Measurements from ENCODE around the gene KLHL12. TPM values are rescaled to one million over a fixed set of nuclear protein-coding genes. Genes with fewer than 3 reads are reported as not detected.
A peak's percentile ranks its signal among the peaks of the same experiment; 100 is the strongest.

The KLHL12 gene
- 10 to 100 TPM; 19.8 to 28.6 (median 23.5) TPM for total RNA-seq (2021; fragmentation: NEBNext Ultra II Directional; extraction: Animal tissue kit (Norgen Biotek cat#: 25700))
- long read RNA-seq, transcript KLHL12-203 (12 exons, 3,359 nt) = major isoform, 11 of 22 reads
- long read RNA-seq, partial matches to known transcripts = 5 of 22 reads
- long read RNA-seq, other reads (novel, unspliced or antisense) = 6 of 22 reads

DNA sequence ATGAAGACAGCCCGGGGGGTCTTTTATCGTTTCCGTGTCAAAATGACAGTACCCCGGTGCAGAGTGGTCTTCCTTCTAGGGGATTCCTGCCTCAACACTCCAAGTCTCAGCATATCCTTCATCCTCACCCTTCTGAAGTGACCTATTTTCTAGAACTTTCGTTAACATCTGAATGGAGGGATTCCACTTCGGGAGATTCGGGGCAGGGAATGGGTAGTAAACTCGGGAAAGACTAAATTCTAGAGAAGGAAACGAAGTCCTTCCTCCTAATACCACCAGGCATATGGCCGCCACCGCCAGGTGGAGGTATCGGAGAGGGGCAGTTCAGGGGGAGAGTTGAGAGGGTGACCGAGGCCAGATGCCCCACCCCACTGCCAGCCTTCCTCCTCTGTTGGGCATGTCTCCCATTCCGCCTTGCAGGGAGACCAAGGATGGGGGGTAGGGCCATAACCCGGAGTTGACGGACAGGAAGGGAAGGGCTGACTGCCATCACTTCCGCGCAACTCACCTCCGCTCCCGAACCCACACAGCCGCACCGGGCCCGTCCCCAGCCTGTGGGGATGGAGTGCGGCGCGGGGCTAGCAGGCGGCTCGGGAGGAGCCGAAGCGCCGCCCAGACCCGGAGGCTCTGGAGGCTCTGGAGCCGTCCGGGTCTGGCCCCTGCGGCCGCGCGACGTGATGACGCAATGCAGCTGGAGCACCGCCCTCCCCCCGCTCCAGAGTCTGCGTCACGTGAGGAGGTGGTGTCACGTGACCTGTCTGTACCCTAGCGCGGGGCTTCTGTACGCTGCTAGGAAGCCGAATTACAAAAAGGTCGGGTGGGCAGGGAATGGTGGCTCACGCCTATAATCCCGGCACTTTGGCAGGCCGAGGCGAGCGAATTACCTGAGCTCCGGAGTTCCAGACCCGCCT lies at the start of gene KLHL12:
KLHL12 (minus strand) TSS at position 654 of the 911 bp plus-strand sequence. CDS start 2,072 bp downstream, outside the sequence.
- Mint-ChIP-seq H3K4me3 (peak within 1 kb of the TSS; percentile 96), H3K27ac (peak within 1 kb of the TSS; percentile 90), H3K27me3 (ENCODE audit: insufficient read depth) (no peaks in the 10 kb centered on the region; the same call in 1 of the 2 replicates), H3K4me1 (ENCODE audit: low read depth) (peaks cover 29% of the 10 kb centered on the region), H3K9me3 (no peaks in the 10 kb centered on the region), H3K36me3 (ENCODE audit: low read depth) (peaks cover 4% of the 10 kb centered on the region; the same call in 1 of the 2 replicates)
- DNase-seq = peak; percentile 93
- TF ChIP-seq, protein P1, sequence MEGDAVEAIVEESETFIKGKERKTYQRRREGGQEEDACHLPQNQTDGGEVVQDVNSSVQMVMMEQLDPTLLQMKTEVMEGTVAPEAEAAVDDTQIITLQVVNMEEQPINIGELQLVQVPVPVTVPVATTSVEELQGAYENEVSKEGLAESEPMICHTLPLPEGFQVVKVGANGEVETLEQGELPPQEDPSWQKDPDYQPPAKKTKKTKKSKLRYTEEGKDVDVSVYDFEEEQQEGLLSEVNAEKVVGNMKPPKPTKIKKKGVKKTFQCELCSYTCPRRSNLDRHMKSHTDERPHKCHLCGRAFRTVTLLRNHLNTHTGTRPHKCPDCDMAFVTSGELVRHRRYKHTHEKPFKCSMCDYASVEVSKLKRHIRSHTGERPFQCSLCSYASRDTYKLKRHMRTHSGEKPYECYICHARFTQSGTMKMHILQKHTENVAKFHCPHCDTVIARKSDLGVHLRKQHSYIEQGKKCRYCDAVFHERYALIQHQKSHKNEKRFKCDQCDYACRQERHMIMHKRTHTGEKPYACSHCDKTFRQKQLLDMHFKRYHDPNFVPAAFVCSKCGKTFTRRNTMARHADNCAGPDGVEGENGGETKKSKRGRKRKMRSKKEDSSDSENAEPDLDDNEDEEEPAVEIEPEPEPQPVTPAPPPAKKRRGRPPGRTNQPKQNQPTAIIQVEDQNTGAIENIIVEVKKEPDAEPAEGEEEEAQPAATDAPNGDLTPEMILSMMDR (IDR thresholded peaks at IDR 0.05) = peak; percentile 78

DNA sequence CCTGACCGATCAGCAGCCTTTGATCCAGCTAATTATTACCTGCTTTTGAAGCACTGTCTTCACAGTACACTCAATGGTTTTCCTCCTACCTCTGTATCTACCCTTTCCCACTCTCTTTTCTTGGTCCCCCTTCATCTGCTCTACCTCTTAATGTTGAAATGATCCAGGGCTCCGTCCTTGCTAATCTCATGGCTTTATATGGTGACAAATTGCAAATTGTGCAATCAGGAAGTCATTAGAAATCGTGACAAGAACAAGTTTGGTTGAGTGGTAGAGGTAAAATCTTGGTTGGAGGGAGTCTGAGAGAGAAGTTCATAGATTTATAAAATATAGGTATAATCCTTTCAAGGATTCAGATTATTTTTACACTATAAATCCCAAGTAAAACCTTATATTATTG lies 49.6 kb upstream of the KLHL12 start:
- no peak overlapping the region for H3K4me3 Mint-ChIP-seq
- TF ChIP-seq, protein P1 (IDR thresholded peaks at IDR 0.05) = no peak
- no peaks in the 10 kb centered on the region for H3K4me1 Mint-ChIP-seq (ENCODE audit: low read depth)
- H3K9me3 Mint-ChIP-seq = no peaks in the 10 kb centered on the region
- DNase-seq = no peak
- H3K36me3 Mint-ChIP-seq (ENCODE audit: low read depth) = no peaks in the 10 kb centered on the region
- H3K27ac Mint-ChIP-seq = no peak overlapping the region
- peaks cover 47% of the 10 kb centered on the region for H3K27me3 Mint-ChIP-seq (ENCODE audit: insufficient read depth)

DNA sequence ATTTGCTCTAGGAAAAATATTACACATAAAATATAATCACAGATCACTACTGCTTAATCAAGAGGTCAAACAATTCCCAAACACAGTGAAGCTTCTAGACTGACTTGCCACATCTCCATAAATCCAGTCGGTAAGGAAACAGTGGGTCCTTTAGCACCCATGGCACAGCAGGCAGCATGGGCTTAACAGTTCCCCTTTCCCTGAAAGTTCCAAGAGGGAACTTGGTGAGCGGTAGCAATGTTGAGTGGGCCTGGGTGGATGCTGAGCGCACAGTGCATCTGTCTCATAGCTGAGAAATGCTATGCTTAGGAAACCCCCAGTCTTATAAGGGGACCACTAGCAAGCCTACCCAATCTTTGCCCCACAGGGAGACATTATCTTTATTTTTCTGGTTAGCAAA lies 47.8 kb upstream of the KLHL12 start:
- H3K4me3 Mint-ChIP-seq = no peak overlapping the region
- H3K4me1 Mint-ChIP-seq (ENCODE audit: low read depth) = no peaks in the 10 kb centered on the region
- H3K27me3 Mint-ChIP-seq (ENCODE audit: insufficient read depth) = peaks cover 42% of the 10 kb centered on the region
- DNase-seq = no peak
- no peak overlapping the region for H3K27ac Mint-ChIP-seq
- H3K36me3 Mint-ChIP-seq (ENCODE audit: low read depth) = no peaks in the 10 kb centered on the region
- TF ChIP-seq, protein P1 (IDR thresholded peaks at IDR 0.05) = no peak
- no peaks in the 10 kb centered on the region for H3K9me3 Mint-ChIP-seq

DNA sequence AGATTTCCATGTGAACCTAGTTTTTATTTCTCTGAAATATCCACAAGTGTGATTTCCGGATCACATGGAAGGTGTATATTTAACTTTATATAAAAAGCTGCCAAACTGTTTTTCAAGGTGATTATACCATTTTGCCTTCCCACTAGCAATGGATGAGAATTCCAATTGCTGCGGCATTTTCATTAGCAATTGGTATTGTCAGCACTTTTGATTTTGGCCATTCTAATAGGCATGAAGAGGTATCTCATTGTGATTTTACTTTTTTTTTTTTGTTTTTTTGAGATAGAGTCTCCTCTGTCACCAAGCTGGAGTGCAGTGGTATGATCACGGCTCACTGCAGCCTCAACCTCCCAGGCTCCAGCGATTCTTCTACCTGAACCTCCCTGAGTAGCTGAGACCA lies 45.0 kb upstream of the KLHL12 start:
- H3K36me3 Mint-ChIP-seq (ENCODE audit: low read depth) = no peaks in the 10 kb centered on the region
- H3K27me3 Mint-ChIP-seq (ENCODE audit: insufficient read depth) = peaks cover 20% of the 10 kb centered on the region
- H3K4me3 Mint-ChIP-seq = no peak overlapping the region
- H3K27ac Mint-ChIP-seq = no peak overlapping the region
- TF ChIP-seq, protein P1 (IDR thresholded peaks at IDR 0.05) = no peak
- H3K4me1 Mint-ChIP-seq (ENCODE audit: low read depth) = peaks cover 17% of the 10 kb centered on the region
- no peaks in the 10 kb centered on the region for H3K9me3 Mint-ChIP-seq
- no peak for DNase-seq

DNA sequence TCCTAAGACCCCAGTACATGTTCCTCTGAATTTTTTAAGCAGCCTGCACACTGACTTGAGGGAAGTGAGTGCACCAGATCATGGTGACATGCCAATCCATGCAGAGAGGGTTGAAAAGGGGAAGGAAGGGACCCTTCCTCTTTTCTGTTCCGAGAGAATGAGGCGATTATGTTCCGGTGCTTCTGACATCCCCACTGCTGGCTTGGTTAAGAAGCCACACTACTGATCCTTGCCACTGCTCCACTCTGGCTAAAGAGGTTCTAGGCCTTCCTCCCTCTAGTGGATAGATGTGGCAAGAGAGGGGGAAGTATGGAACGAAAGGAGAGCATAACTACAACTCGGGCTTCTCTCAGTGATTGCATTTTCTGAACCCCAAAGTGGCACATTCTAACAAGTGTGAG lies 41.9 kb upstream of the KLHL12 start:
- peak; percentile 73 for DNase-seq
- H3K4me3 Mint-ChIP-seq = no peak overlapping the region
- TF ChIP-seq, protein P1 (IDR thresholded peaks at IDR 0.05) = peak; percentile 78
- no peaks in the 10 kb centered on the region for H3K9me3 Mint-ChIP-seq
- H3K36me3 Mint-ChIP-seq (ENCODE audit: low read depth) = 0 out of 2 replicates have a peak, but pooled peaks cover 5% of the 10 kb centered on the region
- H3K4me1 Mint-ChIP-seq (ENCODE audit: low read depth) = peaks cover 39% of the 10 kb centered on the region
- H3K27me3 Mint-ChIP-seq (ENCODE audit: insufficient read depth) = peaks cover 18% of the 10 kb centered on the region
- H3K27ac Mint-ChIP-seq = no peak overlapping the region
